HL-60 (cell line): ENCODE results near the gene PHKA2.

Source experiments
- POLR2AphosphoS5 ChIP-seq: IDR thresholded peaks from 2 replicates; pipeline ENCODE4 v1.6.1; 2012; ENCODE audit warnings: low read depth
- TF ChIP-seq, protein P1 (sequence below): IDR thresholded peaks from one replicate; pipeline ENCODE4 v1.5.1; 2011; ENCODE audit warnings: low read length, control low read depth, inconsistent platforms; ENCODE audit not compliant: insufficient read depth

DNA sequence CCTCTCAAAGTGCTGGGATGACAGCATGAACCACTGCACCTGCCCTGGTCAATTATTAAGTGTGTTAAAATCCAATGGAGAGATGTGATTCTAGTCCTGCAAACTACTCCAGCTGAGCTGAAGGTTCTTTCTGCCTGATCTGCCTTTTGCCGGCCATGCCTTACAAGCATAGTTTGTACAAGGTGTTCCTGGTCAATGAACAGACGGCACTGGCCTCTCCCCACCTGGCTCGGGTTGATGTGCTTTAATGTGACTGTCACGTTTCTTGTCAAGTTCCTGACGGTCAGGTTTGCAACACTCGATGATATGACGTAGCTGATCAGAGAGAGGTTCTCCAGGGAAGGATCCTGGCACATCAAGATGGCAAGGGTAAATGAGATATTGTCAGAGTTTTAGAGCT, 23.1 kb upstream of the PHKA2 start:
- TF ChIP-seq, protein P1, sequence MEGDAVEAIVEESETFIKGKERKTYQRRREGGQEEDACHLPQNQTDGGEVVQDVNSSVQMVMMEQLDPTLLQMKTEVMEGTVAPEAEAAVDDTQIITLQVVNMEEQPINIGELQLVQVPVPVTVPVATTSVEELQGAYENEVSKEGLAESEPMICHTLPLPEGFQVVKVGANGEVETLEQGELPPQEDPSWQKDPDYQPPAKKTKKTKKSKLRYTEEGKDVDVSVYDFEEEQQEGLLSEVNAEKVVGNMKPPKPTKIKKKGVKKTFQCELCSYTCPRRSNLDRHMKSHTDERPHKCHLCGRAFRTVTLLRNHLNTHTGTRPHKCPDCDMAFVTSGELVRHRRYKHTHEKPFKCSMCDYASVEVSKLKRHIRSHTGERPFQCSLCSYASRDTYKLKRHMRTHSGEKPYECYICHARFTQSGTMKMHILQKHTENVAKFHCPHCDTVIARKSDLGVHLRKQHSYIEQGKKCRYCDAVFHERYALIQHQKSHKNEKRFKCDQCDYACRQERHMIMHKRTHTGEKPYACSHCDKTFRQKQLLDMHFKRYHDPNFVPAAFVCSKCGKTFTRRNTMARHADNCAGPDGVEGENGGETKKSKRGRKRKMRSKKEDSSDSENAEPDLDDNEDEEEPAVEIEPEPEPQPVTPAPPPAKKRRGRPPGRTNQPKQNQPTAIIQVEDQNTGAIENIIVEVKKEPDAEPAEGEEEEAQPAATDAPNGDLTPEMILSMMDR: no peak
- TF ChIP-seq POLR2AphosphoS5: no peak
